ENCODE data around the gene CTNNA1. TPM values are rescaled to one million over a fixed set of nuclear protein-coding genes. Genes with fewer than 3 reads are reported as not detected.
"Not testable (repeated sequence)": the region's sequence is repeated elsewhere in the genome, so short reads cannot be mapped to it uniquely, and the experiment has no call there.

The CTNNA1 gene
- total RNA-seq, 1 experiment from 2014 or later, result 401 TPM

DNA sequence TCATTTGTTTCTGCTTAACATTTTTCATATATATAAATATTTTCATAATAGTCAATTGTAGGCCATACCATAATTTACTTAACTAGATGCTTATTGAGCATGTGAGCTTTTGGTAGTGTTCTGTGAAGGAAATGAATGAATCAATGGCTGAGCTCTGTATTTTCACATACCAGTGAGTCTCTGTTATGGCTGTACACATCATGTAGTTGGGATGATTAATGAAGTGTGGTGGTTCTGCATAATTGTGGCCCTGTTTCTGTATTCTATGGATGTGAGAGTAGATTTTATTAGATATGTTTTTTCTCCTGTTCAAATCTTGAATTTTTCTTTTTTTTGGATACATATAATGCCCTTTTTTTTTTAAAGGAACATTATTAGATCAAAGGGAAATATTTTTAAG lies 56.2 kb downstream of the CTNNA1 start:
- no peak for DNase-seq (ENCODE audit: low spot score)

DNA sequence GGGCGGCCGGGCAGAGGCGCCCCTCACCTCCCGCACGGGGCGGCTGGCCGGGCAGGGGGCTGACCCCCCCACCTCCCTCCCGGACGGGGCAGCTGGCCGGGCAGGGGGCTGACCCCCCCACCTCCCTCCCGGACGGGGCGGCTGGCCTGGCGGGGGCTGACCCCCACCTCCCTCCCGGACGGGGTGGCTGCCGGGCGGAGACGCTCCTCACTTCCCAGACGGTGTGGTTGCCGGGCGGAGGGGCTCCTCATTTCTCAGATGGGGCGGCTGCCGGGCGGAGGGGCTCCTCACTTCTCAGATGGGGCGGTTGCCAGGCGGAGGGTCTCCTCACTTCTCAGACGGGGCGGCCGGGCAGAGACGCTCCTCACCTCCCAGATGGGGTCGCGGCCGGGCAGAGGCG lies 57.6 kb downstream of the CTNNA1 start:
- not testable (repeated sequence) for DNase-seq (ENCODE audit: low spot score)

DNA sequence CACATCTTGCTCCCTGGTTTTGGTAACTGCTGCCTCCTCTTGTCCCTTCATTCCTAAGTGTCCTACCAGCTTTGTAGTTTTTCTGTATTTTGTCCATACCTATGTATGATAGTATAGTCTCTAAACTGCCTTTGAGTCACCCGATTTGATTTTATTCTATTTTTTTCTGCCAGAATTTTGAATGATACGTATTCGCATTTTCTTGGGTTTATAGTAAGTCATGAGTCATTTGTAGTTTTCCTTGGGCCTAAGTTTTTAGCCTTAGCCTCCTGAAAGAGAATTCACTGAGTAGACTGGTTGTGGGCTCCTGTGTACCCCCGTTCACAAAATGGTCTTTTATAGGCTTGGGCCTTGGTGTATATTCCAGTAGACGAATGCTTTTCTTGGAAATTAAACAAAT lies 62.3 kb downstream of the CTNNA1 start:
- DNase-seq (ENCODE audit: low spot score), result no peak

DNA sequence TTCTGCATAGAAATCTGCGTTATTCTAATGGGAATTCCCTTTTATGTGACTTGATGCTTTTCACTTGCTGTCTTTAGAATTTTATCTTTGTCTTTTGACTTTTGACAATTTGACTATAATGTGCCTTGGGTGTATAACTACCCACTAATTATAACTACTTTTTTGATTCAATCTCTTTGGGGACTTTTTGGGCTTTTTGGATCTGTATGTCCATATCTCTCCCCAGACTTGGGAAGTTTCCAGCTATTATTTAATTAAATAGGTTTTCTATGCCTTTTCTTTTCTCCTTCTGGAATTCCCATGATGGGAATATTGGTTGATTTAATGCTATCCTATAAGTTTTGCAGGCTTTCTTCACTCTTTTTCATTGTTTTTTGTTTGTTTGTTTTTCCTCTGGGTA lies 64.0 kb downstream of the CTNNA1 start:
- no peak for DNase-seq (ENCODE audit: low spot score)

DNA sequence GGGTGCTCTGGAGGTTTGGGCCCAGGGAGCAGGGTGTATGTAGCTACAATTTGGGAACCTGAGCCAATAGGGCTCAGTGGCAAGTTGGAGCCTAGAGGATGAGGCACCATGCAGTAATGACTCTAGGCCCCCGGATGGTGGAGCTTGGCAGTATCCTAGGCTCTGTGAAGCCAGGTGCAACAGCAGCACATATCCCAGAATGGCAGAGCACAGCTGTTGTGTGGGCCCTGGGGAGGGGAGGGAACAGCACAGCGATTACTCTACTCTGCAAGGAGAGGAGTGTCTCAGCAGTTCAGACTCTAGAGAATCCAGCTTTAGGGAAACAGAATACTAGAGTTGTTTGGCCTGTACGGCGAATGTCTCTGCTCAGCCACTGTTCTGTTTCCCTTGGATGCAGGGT lies 65.9 kb downstream of the CTNNA1 start:
- DNase-seq (ENCODE audit: low spot score), result no peak

DNA sequence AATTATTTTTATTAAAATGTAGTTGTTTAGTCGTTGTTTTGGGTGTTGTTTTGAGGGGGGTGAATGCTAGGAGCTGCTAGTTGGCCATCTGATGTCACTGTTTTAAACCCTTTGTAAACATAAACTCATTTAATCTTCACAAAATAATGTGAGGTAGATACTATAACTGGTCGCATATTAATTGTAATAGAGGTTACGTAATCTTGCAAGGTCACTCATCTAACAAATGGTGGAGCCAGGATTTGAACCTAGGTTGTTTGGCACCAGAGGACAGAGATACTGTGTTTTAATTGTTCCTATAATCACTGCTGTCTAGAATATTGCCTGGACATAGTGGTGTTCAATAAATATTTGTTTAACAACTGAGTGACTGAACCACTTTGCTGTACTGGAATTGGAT lies 67.5 kb downstream of the CTNNA1 start:
- DNase-seq (ENCODE audit: low spot score), result no peak

DNA sequence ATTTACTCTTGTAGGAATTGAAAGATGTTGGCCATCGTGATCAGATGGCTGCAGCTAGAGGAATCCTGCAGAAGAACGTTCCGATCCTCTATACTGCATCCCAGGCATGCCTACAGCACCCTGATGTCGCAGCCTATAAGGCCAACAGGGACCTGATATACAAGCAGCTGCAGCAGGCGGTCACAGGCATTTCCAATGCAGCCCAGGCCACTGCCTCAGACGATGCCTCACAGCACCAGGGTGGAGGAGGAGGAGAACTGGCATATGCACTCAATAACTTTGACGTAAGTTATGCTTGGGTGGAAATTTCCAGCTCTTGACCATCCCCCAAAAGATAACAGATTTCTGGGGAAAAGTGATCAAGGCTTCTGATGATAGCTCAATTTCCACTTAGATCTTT lies 71.3 kb downstream of the CTNNA1 start:
- no peak for DNase-seq (ENCODE audit: low spot score)

DNA sequence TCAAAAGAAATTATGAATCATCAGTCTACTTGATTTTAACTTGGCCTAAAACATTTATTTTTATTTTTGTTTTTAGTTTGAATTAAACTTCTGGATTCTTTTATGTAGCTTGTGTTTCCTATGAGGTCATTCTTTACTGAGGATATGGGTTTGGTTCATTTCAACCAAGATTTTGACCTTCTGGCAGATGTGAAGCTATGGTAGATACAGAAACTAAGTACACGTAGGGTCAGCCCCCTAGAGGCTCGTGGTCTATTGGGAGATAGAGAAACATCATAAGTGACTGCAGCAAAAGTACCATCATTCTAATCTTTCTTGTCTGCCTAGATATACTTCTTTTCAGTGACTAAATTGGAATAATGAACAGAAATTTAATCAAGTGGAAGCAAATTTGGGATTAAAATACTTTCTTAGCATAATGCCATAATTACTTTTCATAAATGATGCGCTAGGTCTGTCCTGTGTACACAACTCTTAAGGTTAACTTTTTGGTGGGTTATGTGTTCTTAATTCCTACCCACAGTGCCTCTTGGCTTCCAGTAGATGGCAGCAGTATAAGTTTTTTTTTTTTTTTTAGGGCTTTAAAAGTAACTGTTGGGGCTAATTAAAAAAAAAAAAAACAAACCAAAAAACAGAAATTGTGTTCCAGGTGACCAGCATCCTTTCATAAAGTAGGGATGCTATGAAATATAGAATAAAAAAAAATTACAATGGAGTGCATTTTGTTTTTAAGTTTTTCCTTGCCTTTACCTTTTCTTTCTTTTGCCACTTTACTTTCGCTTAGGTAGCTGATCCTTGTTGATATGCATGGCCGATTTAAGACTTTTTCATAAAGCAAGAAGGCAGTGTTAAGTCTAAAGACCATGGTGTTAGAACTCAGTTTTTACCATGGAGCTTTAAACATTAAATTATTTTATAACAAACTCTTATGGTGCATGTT lies 72.0 kb downstream of the CTNNA1 start:
- no peak for DNase-seq (ENCODE audit: low spot score)

DNA sequence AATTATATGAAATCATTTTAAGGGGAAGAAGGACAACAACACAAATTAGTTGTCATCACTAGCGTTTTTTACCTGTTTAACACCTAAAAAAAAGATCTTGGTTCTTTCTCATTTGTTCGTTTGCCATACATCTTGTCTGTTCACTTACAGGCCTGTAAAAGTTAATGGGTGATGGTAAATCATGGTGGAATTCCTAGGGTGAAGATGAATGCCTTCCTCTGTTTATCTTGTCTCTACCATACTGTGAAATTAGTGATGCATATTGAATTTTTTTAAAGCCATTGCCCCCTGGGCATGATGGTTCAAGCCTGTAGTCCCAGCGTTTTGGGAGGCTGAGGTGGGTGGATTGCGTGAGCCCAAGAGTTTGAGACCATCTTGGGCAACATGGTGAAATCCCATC lies 75.3 kb downstream of the CTNNA1 start:
- DNase-seq (ENCODE audit: low spot score), result no peak

DNA sequence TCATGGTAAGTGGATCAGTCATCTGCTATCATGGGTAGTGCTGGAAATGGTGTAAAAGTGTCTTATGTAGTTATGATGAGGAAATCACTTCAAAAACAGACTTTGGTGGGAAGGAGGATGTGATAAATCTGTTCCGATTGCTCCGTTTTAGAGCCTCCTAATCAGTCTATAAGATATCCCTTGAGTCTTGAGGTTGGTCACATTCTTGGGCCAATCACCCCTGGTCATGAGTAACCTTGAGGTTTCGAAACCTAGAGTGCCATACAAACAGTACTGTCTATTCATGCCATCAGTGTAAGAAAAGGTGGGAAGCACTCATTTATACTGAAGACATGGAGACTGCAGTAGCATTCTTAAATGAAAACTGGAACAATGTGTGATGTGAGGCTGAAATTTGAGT lies 76.1 kb downstream of the CTNNA1 start:
- no peak for DNase-seq (ENCODE audit: low spot score)

DNA sequence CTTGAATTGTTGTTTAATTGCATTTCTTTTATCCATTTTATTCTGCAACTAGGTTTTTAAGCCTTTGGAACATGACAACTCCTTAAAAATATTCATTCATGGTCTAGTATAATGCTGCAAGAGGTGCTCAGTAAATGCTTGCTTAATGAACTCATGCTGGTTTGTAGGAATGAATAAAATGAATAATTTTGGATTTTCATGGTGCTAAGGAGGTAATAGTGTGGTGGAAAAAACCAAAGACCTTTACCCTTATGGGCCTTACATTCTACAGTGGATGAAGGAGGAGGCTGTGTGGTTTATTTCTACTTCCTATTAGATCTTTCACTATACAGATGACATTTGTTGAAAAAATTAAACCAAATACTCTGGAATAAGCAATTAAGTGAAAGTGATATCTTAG lies 78.5 kb downstream of the CTNNA1 start:
- no peak for DNase-seq (ENCODE audit: low spot score)

DNA sequence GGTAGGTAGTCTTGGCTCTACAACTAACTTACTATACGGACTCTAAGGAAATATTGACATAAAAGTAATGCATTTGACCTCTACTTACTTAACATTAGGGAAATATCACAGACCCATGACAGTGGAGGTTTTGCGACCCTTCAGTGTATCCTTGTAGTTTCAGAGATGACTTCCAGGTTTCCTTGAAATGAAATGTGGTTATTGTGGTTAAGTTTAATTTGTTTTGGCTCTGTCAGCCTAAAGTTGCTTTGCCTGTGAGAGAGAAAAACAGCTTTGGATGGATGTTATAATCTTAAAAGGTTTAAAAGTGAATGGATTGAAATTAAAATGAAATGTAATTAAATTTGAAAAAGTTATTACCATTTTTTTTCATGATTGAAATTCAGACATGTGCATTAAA lies 79.0 kb downstream of the CTNNA1 start:
- DNase-seq (ENCODE audit: low spot score), result peak; percentile 18

DNA sequence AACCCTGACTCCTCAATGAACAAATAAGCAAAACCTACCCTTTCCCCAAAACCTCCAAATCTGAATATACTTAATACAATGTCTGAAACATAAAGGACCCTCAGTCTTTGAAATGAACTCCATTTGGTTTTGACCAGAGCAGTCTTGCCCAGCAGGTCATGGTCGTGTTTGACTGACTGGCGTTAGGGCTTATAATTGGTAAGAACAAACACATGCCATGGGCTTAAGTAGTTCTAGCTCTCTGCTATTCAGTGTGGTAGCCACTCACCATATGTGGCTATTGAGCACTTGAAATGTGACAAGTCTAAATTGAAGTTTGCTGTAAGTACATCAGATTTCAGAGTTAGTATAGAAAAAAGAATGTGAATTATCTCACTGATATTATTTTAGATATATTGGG lies 79.9 kb downstream of the CTNNA1 start:
- DNase-seq (ENCODE audit: low spot score), result no peak

DNA sequence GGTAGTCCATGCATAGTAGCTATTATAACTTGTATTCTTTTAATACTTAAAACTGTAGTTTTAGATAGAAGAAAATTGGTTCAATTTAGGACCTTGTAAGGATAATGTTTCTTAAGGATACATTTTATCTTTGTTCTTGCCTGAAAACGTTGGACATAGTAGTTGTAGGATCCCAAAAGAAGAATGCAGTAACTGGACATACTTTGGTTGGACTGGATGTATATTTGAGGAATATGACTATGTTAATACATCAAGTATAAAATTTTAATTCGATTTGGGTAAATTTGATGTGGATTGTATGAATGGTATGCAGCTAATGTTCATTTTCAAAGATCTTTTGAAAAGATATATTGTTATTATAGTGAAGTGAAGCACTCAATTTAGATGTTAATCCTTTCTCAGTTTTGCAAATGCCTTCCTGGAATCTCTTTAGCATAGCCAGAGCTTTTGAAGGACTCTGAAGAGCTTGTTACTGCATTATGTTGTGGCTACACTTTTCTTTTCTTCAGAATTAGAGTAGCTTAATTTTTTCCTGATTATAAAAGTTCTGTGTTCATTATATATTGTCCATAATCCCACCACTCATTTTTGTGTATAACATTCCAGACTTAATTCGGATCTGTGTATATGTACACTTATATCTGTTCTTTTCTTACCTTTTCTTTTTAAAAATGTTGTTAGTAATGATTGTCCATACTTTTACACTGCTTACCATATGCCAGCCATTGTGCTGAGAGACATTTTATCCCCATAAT lies 80.7 kb downstream of the CTNNA1 start:
- no peak for DNase-seq (ENCODE audit: low spot score)

DNA sequence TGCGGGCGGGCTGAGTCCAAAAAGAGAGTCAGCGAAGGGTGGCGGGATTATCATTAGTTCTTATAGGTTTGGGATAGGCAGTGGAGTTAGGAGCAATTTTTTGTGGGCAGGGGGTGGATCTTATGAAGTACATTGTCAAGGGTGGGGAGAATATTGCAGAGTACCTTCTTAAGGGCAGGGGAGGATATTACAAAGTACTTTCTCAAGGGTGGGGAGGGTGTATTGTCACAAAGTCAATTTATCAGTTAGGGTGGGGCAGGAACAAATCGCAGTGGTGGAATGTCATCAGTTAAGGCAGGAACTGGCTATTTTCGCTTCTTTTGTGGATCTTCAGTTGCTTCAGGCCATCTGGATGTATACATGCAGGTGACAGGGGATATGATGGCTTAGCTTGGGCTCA lies 81.6 kb downstream of the CTNNA1 start:
- DNase-seq (ENCODE audit: low spot score), result not testable (repeated sequence)

DNA sequence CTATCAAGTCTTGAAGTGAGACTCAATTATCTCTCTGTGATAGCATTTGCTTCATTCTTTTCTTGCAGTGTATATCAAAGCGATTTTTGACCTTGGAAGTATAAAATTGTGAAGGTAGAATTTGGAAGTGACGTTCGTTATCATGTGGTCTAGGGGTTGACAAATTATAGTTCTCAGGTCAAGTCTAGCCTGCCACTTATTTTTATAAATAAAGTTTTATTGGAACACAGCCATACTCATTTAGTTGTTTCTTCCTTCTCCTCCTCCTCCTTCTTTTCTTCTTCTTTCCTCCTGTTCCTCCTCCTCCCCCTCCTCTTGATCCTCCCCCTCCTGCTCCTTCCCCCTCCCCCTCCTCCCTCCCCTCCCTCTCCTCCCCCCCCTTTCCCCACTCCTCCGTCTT lies 83.9 kb downstream of the CTNNA1 start:
- no peak for DNase-seq (ENCODE audit: low spot score)

DNA sequence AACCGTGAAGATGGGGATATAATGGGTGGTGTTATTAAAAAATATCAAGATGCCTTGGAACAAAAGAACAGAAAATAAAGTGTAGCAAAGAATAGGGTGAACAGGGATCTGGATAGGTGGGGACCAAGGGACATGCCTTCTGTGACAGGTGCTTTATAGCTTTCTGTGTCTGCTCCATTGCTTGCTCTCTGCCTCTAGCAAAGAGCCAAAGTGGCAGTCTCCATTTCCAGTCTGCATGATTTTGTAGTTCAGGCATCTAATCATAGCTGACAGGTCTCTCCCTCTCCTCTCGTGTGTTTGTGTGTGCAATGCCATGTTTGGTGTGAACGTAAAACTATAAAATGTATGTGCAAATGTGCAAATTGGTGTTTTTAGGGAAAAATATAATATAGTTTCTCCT lies 86.9 kb downstream of the CTNNA1 start:
- DNase-seq (ENCODE audit: low spot score), result no peak

DNA sequence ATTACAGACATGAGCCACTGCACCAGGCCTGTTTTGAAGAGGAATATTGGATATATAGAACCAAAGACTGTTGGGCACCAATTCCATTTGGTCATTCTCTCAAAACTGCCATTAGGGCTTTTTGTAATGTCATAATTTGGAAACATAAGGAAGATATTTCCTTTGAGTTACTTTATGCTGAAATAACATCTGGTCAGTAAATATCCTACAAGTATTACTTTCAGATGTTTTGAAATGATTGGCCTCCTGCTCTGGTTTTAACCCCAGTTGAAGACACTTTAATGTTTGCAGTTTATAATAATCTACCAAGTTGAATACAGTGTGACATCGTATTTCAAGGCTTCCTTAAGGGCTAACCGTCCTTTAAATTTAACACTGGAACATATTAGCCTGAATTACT lies 88.3 kb downstream of the CTNNA1 start:
- no peak for DNase-seq (ENCODE audit: low spot score)

DNA sequence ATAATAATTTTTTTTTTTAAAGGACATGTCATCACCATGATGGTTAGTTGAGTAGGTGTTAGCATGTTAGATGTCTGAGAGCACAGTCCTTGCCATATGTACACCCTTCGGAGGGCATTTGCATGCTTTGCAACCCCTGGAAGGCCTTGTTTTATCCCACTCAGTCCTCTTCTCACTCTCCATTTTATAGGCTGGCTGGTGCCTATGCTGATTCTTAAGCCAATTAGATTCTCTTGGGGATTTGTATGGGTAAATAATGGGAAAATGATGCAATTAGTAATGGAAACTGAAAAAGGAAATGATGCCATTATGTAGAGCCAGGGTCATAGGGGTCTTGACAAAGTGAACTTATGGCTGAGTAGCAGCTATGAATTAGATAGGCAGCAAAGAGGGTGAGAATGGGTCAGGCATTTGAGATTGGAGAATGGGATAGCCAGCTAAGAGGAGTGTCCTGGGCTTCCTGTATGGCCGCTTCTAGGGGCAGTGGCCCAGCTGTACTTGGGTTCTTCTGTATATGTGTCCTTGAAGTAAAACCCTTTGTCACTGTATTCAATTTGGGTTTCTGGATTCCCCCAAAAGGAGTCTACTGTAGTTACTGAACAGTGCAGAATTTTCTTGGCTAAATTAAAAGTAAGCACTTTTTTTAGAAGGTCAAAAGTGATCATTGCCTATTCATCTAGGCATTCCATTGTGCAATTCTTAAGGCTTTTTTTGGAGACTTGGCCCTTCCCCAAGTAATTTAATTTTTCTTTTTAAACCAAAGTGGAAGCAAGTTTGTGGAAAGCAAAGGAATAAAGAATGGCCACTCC lies 90.3 kb downstream of the CTNNA1 start:
- DNase-seq (ENCODE audit: low spot score), result no peak

DNA sequence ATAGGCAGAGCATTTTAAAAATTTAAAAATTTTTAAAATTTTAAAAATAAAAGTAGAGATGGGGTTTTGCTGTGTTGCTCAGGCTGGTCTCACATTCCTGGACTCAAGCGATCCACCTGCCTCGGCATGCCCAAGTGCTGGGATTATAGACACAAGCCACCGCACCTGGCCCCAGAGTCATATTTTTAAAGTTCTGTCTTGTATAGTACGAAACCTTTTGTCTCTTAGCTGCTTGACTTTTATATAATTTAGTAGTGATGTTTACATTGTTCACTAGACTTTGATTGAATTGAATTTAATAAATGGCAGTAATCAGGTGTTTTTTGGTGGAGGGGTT lies 90.9 kb downstream of the CTNNA1 start:
- no peak for DNase-seq (ENCODE audit: low spot score)

DNA sequence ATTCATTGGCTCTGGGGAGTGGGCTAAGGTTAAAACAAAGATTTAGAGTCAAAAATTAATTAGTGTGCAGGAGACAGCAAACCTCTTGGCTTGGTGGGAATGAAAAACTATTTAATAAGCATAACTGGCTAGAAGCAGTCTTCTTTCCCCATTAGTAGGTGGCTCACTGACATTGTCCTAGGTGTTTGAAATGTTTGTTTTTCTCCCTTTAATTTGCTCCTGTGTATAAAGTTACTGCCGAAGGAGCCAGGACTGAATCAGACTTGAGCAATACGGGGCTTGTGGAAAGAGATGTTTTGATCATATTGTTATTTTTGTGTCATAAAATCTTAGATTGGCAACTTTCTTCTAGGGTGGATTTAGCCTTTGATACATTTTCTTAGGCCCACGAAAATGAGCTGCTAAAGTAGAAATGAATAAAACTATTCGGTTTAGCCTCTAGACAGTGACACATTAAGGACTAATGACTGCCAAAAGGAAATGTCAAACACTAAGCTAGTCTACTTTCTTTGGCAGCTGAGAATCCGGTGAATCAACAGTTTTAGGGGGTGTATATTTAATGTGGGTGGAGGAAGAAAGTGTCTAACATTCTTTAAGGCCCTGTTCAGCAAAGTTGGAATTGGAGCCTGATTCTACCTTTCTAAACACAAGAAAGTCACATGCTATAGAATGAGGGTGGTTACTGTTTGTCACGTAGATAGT lies 91.7 kb downstream of the CTNNA1 start:
- DNase-seq (ENCODE audit: low spot score), result peak; percentile 71

DNA sequence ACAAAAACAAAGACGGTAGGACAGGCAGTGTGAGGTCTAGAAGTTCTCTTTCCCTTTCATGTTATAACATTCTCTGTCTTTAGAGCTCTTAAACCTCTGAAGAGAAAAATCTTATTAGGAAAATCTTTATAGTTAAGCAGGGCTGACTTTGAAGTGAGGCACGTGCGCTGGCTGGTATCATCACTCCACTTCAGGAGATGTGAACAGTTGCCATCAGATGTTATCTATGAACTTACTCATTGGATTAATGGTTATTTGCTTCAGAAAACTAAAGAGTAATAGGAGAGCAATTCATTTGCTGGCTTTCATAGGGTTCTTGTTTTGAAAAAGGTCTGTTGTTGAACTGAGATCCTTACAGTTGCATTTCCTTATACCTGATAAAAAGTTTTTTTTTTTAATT lies 96.2 kb downstream of the CTNNA1 start:
- no peak for DNase-seq (ENCODE audit: low spot score)
